Astrocyte of the hippocampus (primary cell): ENCODE results near the gene CNPY1.
"Not testable (repeated sequence)": the region's sequence is repeated elsewhere in the genome, so short reads cannot be mapped to it uniquely, and the experiment has no call there.

Experiments used
- DNase-seq: peaks from one replicate; pipeline ENCODE4 v3.0.0; 2011; ENCODE audit warnings: low read depth, low spot score

CNPY1 gene

GRCh38 chr7:155533120-155533826 is 13.1 kb downstream of the CNPY1 start:
- DNase-seq, result peak; percentile 9

GRCh38 chr7:155532792-155533119 is 13.6 kb downstream of the CNPY1 start:
- DNase-seq, result no peak

GRCh38 chr7:155531681-155532080 is 14.7 kb downstream of the CNPY1 start:
- no peak for DNase-seq

- no peak for DNase-seq
Observed at GRCh38 chr7:155530601-155531000, 15.8 kb downstream of the CNPY1 start.

GRCh38 chr7:155529845-155530244 is 16.5 kb downstream of the CNPY1 start:
- DNase-seq, result no peak

GRCh38 chr7:155529346-155529745 is 17.0 kb downstream of the CNPY1 start:
- DNase-seq, result no peak

- DNase-seq, result no peak
Observed at GRCh38 chr7:155527664-155528063, 18.7 kb downstream of the CNPY1 start.

GRCh38 chr7:155526225-155526624 is 20.1 kb downstream of the CNPY1 start:
- no peak for DNase-seq

GRCh38 chr7:155524018-155524556 is 22.3 kb downstream of the CNPY1 start:
- no peak for DNase-seq

- no peak for DNase-seq
Observed at GRCh38 chr7:155523168-155523675, 23.1 kb downstream of the CNPY1 start.

- no peak for DNase-seq
Observed at GRCh38 chr7:155521743-155522398, 24.5 kb downstream of the CNPY1 start.

- DNase-seq, result no peak
Observed at GRCh38 chr7:155521007-155521742, 25.2 kb downstream of the CNPY1 start.

GRCh38 chr7:155520114-155520513 is 26.2 kb downstream of the CNPY1 start:
- DNase-seq, result no peak

- DNase-seq, result not testable (repeated sequence)
Observed at GRCh38 chr7:155519358-155519757, 27.0 kb downstream of the CNPY1 start.

GRCh38 chr7:155518633-155519032 is 27.7 kb downstream of the CNPY1 start:
- DNase-seq, result no peak

- no peak for DNase-seq
Observed at GRCh38 chr7:155517969-155518368, 28.4 kb downstream of the CNPY1 start.

- no peak for DNase-seq
Observed at GRCh38 chr7:155517452-155517851, 28.9 kb downstream of the CNPY1 start.

- no peak for DNase-seq
Observed at GRCh38 chr7:155516466-155516865, 29.9 kb downstream of the CNPY1 start.

- no peak for DNase-seq
Observed at GRCh38 chr7:155515318-155515717, 31.0 kb downstream of the CNPY1 start.

- no peak for DNase-seq
Observed at GRCh38 chr7:155514296-155514695, 32.1 kb downstream of the CNPY1 start.

- DNase-seq, result no peak
Observed at GRCh38 chr7:155513543-155514285, 32.6 kb downstream of the CNPY1 start.
